A549 (cell line): Measurements from ENCODE around the gene PDZD2.

ENCODE experiments used
- CHD2 ChIP-seq: fragments of 150-350 bp; IDR thresholded peaks from 2 replicates; pipeline ENCODE4 v1.6.1; 2014; ENCODE audit warnings: low read length; ENCODE audit not compliant: partially characterized antibody
- EHMT2 ChIP-seq: fragments of 200-600 bp; sonication (generic); IDR thresholded peaks from 2 replicates; pipeline ENCODE4 v1.6.1; 2016; ENCODE audit warnings: antibody characterized with exemption, low read depth, mild to moderate bottlenecking, moderate library complexity
- EP300 ChIP-seq, 2 experiments: fragments of >200 bp; sonication (Bioruptor Twin); formaldehyde crosslinking; IDR thresholded peaks; 2 replicates in 1 of 2; 3 replicates in 1 of 2; pipeline ENCODE4 v1.6.1; 2016 to 2017
- ESRRA ChIP-seq: fragments of 150-350 bp; IDR thresholded peaks from 2 replicates; pipeline ENCODE4 v1.6.1; 2014; ENCODE audit warnings: mild to moderate bottlenecking, low read length, borderline replicate concordance
- NFE2L2 ChIP-seq: fragments of 150-350 bp; conservative IDR thresholded peaks from 2 replicates; pipeline ENCODE4 v1.6.1; 2014; ENCODE audit warnings: low read length
- PHF8 ChIP-seq: fragments of 200-600 bp; sonication (generic); IDR thresholded peaks from 2 replicates; pipeline ENCODE4 v1.6.1; 2016; ENCODE audit warnings: low read depth, mild to moderate bottlenecking, antibody characterized with exemption, moderate library complexity, borderline replicate concordance
- POLR2A ChIP-seq: IDR thresholded peaks from 2 replicates; pipeline ENCODE4 v1.6.1; 2012; ENCODE audit warnings: mild to moderate bottlenecking, low read length
- REST ChIP-seq: fragments of 200-600 bp; sonication (generic); IDR thresholded peaks from 2 replicates; pipeline ENCODE4 v1.6.1; 2016; ENCODE audit warnings: antibody characterized with exemption, mild to moderate bottlenecking, moderate library complexity
- TP53 ChIP-seq: fragments of 250-450 bp; sonication (Bioruptor Pico); IDR thresholded peaks from 2 replicates; pipeline ENCODE4 v1.5.0; 2021; ENCODE audit warnings: mild to moderate bottlenecking, moderate library complexity
- TF ChIP-seq, protein P1 (sequence below): fragments of >200 bp; sonication (Bioruptor Twin); formaldehyde crosslinking; IDR thresholded peaks from 3 replicates; pipeline ENCODE4 v1.5.1; 2016
- TF ChIP-seq, protein P2 (sequence below): fragments of 150-350 bp; IDR thresholded peaks from 2 replicates; pipeline ENCODE4 v1.6.1; 2014; ENCODE audit warnings: low read depth, mild to moderate bottlenecking, low read length
- TF ChIP-seq, protein P3 (sequence below): IDR thresholded peaks from 2 replicates; pipeline ENCODE4 v1.6.1; 2012

GRCh38 chr5:31617867-31618266 lies 21.1 kb upstream of the PDZD2 start:
- TF ChIP-seq, protein P1, sequence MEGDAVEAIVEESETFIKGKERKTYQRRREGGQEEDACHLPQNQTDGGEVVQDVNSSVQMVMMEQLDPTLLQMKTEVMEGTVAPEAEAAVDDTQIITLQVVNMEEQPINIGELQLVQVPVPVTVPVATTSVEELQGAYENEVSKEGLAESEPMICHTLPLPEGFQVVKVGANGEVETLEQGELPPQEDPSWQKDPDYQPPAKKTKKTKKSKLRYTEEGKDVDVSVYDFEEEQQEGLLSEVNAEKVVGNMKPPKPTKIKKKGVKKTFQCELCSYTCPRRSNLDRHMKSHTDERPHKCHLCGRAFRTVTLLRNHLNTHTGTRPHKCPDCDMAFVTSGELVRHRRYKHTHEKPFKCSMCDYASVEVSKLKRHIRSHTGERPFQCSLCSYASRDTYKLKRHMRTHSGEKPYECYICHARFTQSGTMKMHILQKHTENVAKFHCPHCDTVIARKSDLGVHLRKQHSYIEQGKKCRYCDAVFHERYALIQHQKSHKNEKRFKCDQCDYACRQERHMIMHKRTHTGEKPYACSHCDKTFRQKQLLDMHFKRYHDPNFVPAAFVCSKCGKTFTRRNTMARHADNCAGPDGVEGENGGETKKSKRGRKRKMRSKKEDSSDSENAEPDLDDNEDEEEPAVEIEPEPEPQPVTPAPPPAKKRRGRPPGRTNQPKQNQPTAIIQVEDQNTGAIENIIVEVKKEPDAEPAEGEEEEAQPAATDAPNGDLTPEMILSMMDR: no peak
- TF ChIP-seq ESRRA: no peak
- TF ChIP-seq NFE2L2: no peak
- no peak for TF ChIP-seq POLR2A
- no peak for TF ChIP-seq REST
- no peak for TF ChIP-seq TP53
- no peak for TF ChIP-seq PHF8
- TF ChIP-seq, protein P2, sequence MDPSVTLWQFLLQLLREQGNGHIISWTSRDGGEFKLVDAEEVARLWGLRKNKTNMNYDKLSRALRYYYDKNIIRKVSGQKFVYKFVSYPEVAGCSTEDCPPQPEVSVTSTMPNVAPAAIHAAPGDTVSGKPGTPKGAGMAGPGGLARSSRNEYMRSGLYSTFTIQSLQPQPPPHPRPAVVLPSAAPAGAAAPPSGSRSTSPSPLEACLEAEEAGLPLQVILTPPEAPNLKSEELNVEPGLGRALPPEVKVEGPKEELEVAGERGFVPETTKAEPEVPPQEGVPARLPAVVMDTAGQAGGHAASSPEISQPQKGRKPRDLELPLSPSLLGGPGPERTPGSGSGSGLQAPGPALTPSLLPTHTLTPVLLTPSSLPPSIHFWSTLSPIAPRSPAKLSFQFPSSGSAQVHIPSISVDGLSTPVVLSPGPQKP: no peak
- TF ChIP-seq, protein P3, sequence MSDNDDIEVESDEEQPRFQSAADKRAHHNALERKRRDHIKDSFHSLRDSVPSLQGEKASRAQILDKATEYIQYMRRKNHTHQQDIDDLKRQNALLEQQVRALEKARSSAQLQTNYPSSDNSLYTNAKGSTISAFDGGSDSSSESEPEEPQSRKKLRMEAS: no peak
- TF ChIP-seq CHD2: no peak
- no peak for TF ChIP-seq EHMT2
- no peak for TF ChIP-seq EP300 (IDR thresholded peaks at IDR 0.05)
